ENCODE measurements around the gene BIRC3. TPM values are rescaled to one million over a fixed set of nuclear protein-coding genes. Genes with fewer than 3 reads are reported as not detected.

The BIRC3 gene
- polyA plus RNA-seq, 2 of the 4 experiments (the other 2 are of a cell fraction): 11.3 to 17.5 TPM

DNA sequence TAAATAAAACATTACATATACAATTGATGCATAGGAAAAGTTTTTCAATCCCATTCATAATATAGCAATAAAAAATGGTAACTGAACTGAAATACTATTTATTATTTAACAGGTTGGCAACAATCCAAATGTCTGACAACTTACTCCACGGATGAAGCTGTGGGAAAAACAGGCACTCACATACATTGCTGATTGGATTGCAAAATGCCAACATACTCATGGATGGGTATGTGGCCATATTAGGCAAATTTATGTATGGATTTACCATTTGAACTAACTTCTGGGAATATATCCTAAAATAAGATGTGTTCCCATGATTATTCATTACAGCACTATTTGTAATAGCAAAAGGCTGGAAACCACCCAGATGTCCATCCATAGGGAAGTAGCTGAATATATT lies 26.5 kb downstream of the BIRC3 start:
- H3K27ac ChIP-seq: peak overlapping the region in 1 of 2 experiments; percentile 33; a peak in 1 of 6 replicates
- H3K4me1 ChIP-seq: peaks cover 29% of the 10 kb centered on the region
- CTCF ChIA-PET: interaction anchor here (0.8 to 5.1 kb wide), 7 partner anchors 24 to 270 kb away, joined by 3 to 74 read pairs (median 3); no protein-coding TSS in a partner anchor
- TF ChIP-seq JUNB (IDR thresholded peaks at IDR 0.05): no peak
- H3K4me3 ChIP-seq: no peak overlapping the region
- POLR2A ChIA-PET: no interaction called here
- DNase-seq (ENCODE audit: low read depth in 1 of 2, low spot score in 1 of 2) (no peak), FAIRE-seq (no peak), ATAC-seq (no peak)
- WGBS (ENCODE audit: missing lambda C conversion rate): 32% methylated on average over 1 of the region's 1 CpG
- peak overlapping the region; percentile 88; the same call in 1 of the 3 replicates for H3K4me2 ChIP-seq
- H3K9me3 ChIP-seq: no peaks in the 10 kb centered on the region

- Histone ChIP-seq H3K4me2 (peak overlapping the region; percentile 88), H3K4me1 (peaks cover 38% of the 10 kb centered on the region), H3K4me3 (peak overlapping the region; percentile 74), H3K27ac (peak overlapping the region; percentile 94 to 100), H3K9me3 (no peaks in the 10 kb centered on the region)
- TF ChIP-seq USF2 (IDR thresholded peaks at IDR 0.05): no peak
- no peak for FAIRE-seq
- 0% methylated on average over 8 of the region's 8 CpGs for WGBS (ENCODE audit: missing lambda C conversion rate)
- DNase-seq (ENCODE audit: low read depth in 1 of 2, low spot score in 1 of 2): peak in 1 of 2 experiments; percentile 37
- ChIA-PET CTCF (interaction anchor here (0.5 to 5.1 kb wide), 3 partner anchors 57 to 269 kb away, joined by 3 to 74 read pairs (median 38); no protein-coding TSS in a partner anchor), POLR2A (no interaction called here)
- ATAC-seq: peak in 1 of 2 experiments; percentile 4; a peak in 1 of 6 replicates
Measured at GRCh38 chr11:102345904-102346303, 28.6 kb downstream of the BIRC3 start.

- ChIA-PET CTCF (interaction anchor here (0.5 kb wide), 1 partner anchor 268 kb away, joined by 3 read pairs; no protein-coding TSS in a partner anchor), POLR2A (no interaction called here)
- Histone ChIP-seq H3K4me1 (peaks cover 38% of the 10 kb centered on the region), H3K27ac (peak overlapping the region; percentile 94 to 100), H3K9me3 (no peaks in the 10 kb centered on the region), H3K4me3 (peak overlapping the region; percentile 74), H3K4me2 (peak overlapping the region; percentile 88)
- peak; percentile 46 for TF ChIP-seq MAFK (IDR thresholded peaks at IDR 0.05; ENCODE audit: partially characterized antibody)
- TF ChIP-seq FOXS1 (CRISPR knock-in tag; IDR thresholded peaks at IDR 0.05): no peak
- WGBS (ENCODE audit: missing lambda C conversion rate): 1% methylated on average over 5 of the region's 5 CpGs
- no peak for ATAC-seq
- DNase-seq (ENCODE audit: low read depth in 1 of 2, low spot score in 1 of 2): no peak
- no peak for FAIRE-seq
Measured at GRCh38 chr11:102346456-102346747, 29.1 kb downstream of the BIRC3 start.

- peak within 1 kb of the TSS; percentile 74 for H3K4me3 ChIP-seq
- WGBS (ENCODE audit: missing lambda C conversion rate): 1% methylated on average over 18 of the region's 77 CpGs
- H3K27ac ChIP-seq: peak within 1 kb of the TSS; percentile 94 to 100
- POLR2A ChIA-PET: no interaction called here
- DNase-seq (ENCODE audit: low read depth in 1 of 2, low spot score in 1 of 2) (peak; percentile 36 to 89), FAIRE-seq (no peak), ATAC-seq (peak; percentile 91 to 95)
- CTCF ChIA-PET: interaction anchor here (1.1 kb wide), 1 partner anchor 57 kb away, joined by 4 read pairs; no protein-coding TSS in a partner anchor
- peak within 1 kb of the TSS; percentile 88 for H3K4me2 ChIP-seq
- no peaks in the 10 kb centered on the region for H3K9me3 ChIP-seq
- TF ChIP-seq, protein P1, sequence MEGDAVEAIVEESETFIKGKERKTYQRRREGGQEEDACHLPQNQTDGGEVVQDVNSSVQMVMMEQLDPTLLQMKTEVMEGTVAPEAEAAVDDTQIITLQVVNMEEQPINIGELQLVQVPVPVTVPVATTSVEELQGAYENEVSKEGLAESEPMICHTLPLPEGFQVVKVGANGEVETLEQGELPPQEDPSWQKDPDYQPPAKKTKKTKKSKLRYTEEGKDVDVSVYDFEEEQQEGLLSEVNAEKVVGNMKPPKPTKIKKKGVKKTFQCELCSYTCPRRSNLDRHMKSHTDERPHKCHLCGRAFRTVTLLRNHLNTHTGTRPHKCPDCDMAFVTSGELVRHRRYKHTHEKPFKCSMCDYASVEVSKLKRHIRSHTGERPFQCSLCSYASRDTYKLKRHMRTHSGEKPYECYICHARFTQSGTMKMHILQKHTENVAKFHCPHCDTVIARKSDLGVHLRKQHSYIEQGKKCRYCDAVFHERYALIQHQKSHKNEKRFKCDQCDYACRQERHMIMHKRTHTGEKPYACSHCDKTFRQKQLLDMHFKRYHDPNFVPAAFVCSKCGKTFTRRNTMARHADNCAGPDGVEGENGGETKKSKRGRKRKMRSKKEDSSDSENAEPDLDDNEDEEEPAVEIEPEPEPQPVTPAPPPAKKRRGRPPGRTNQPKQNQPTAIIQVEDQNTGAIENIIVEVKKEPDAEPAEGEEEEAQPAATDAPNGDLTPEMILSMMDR (IDR thresholded peaks at IDR 0.05): peak; percentile 57
- TF ChIP-seq JUN (IDR thresholded peaks at IDR 0.05): peak; percentile 63 to 84; a peak in 4 of 5 replicates
- TF ChIP-seq NFE2L2 (conservative IDR thresholded peaks at IDR 0.05; ENCODE audit: low read length): no peak
- TF ChIP-seq SMC3 (IDR thresholded peaks at IDR 0.05): peak; percentile 61
- TF ChIP-seq CBX2 (IDR thresholded peaks at IDR 0.05; ENCODE audit: borderline replicate concordance, low read depth): no peak
- peak; percentile 69 for TF ChIP-seq POLR2A (IDR thresholded peaks at IDR 0.05; ENCODE audit: low read length)
- TF ChIP-seq BCL3 (IDR thresholded peaks at IDR 0.05): 0 out of 3 replicates have a peak, but pooled peaks have one; percentile 44
- no peak for TF ChIP-seq TFCP2L1 (CRISPR knock-in tag; IDR thresholded peaks at IDR 0.05)
- peak in 1 of 2 experiments; percentile 51; a peak in 3 of 5 replicates for TF ChIP-seq RAD21 (conservative IDR thresholded peaks at IDR 0.05 in 1 of 2, IDR thresholded peaks at IDR 0.05 in 1 of 2)
- TF ChIP-seq CBX8 (IDR thresholded peaks at IDR 0.05): no peak
- no peak for TF ChIP-seq MYC (IDR thresholded peaks at IDR 0.05; ENCODE audit: borderline replicate concordance, low read length)
- 0 out of 2 replicates have a peak, but pooled peaks have one; percentile 32 for TF ChIP-seq E2F6 (IDR thresholded peaks at IDR 0.05; ENCODE audit: borderline replicate concordance, low read depth)
- TF ChIP-seq PHF8 (IDR thresholded peaks at IDR 0.05; ENCODE audit: borderline replicate concordance, low read depth): peak; percentile 86
- TF ChIP-seq, protein P2, sequence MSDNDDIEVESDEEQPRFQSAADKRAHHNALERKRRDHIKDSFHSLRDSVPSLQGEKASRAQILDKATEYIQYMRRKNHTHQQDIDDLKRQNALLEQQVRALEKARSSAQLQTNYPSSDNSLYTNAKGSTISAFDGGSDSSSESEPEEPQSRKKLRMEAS (IDR thresholded peaks at IDR 0.05): peak; percentile 70
- no peak for TF ChIP-seq FOSL2 (IDR thresholded peaks at IDR 0.05)
- TF ChIP-seq FOSL2 (CRISPR knock-in tag; IDR thresholded peaks at IDR 0.05): peak; percentile 89
- no peak for TF ChIP-seq RNF2 (IDR thresholded peaks at IDR 0.05; ENCODE audit: borderline replicate concordance, low read depth)
- peaks cover 38% of the 10 kb centered on the region for H3K4me1 ChIP-seq
Measured at GRCh38 chr11:102346748-102347461, 29.6 kb downstream of the BIRC3 start, which contains the start of gene BIRC2. TSS of gene BIRC2 (plus strand) at chr11:102347214. CDS start at chr11:102349855, 2,641 bp downstream.
